GM18951 (cell line): ENCODE results near the gene SPATA9.

ENCODE experiments used
- POLR2A ChIP-seq: IDR thresholded peaks from 4 replicates; pipeline ENCODE4 v1.6.1; 2011; ENCODE audit warnings: mild to moderate bottlenecking; ENCODE audit not compliant: insufficient read length, insufficient read depth; ENCODE audit errors: extremely low read depth
- in situ Hi-C: fragments of 300-500 bp; cut with MboI; formaldehyde crosslinking; loops from one replicate; pipeline ENCODE4 v1.12.0; 2022; ENCODE audit warnings: low sequenced_read_pairs, mixed read lengths, inconsistent platforms; ENCODE audit not compliant: unreplicated experiment

SPATA9 gene

DNA sequence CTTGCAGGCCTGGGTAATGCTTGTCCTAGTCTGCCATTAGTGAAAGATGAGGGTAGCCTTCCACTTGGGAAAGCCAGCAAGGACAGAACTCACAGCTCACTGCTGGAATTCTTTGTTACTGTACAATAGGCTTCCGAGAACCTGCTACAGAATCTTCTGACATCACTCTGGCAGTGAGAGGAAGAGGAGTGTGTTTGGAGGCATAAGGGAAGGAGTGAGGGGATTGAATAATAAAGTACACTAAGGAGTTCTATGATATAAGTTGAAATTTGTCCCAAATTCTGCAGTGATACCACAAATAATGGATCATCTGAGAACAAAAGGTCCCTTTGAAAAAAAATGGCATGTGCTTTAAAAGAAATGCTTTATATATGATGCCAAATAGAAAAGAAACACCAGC lies at the start of gene SPATA9:
Gene SPATA9 (minus strand): TSS at position 101 of the 400 bp plus-strand sequence. CDS start 137 bp downstream, outside the sequence.
- in situ Hi-C loops = no loop called here
- TF ChIP-seq POLR2A = no peak

- in situ Hi-C loops = no loop called here
- no peak for TF ChIP-seq POLR2A
Observed at GRCh38 chr5:95731571-95732554, 49.1 kb upstream of the SPATA9 start.

- TF ChIP-seq POLR2A = peak; percentile 61
- in situ Hi-C loops = no loop called here
Observed at GRCh38 chr5:95730730-95731570, 48.2 kb upstream of the SPATA9 start, which contains the start of gene RHOBTB3. TSS of gene RHOBTB3 (plus strand) at chr5:95731336. CDS start at chr5:95731683, 347 bp downstream.

- no peak for TF ChIP-seq POLR2A
- in situ Hi-C loops = no loop called here
Observed at GRCh38 chr5:95730011-95730700, 47.4 kb upstream of the SPATA9 start.

- TF ChIP-seq POLR2A = no peak
- in situ Hi-C loops = no loop called here
Observed at GRCh38 chr5:95729115-95730010, 46.6 kb upstream of the SPATA9 start.

GRCh38 chr5:95728494-95729114 lies 45.8 kb upstream of the SPATA9 start:
- in situ Hi-C loops = no loop called here
- TF ChIP-seq POLR2A = no peak

- no peak for TF ChIP-seq POLR2A
- in situ Hi-C loops = no loop called here
Observed at GRCh38 chr5:95727764-95728191, 45.0 kb upstream of the SPATA9 start.

DNA sequence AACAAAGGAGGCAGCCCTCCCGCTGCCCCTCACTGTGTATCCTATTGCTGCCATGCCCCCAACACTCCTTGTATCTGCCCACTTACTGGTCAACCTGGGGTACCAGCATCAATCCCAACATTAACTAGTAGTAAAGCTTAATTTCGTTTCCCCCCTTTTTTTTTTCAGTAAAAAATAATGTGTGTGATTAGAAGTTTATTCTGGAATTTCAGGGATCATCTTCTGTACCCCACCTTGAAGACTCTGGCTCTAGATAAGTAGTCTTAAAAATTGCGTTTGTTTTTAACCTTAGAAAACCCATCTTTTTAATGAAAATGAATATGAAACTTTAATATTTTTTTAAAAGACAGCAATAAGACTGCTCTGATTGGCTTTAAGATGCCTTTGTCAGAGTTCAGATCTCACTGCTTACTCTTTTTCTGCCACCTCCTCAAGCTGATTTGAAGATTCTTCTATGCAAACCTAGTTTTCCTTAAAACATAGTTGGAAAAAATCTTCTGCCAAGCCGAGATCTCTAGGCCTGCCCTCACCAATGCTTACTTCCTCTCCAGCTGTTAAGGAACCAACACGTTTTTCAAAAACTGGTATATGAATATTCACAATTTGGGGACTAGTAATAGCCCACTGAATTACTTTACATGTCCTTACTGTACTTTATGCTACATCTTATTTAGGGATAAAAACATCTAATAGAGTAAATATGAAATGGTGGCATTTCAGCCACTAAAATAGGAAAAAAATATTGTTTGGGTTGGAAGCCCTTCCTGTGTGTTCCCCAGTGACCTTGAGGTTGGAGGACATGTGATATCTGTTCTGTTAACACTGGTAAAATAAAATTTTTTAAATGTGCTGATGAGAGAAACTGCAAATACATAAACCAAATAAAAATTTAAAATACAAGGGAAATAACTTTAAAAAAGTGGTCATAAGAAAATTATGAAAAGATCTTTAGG lies 44.3 kb upstream of the SPATA9 start:
- no peak for TF ChIP-seq POLR2A
- in situ Hi-C loops = no loop called here

- in situ Hi-C loops = no loop called here
- no peak for TF ChIP-seq POLR2A
Observed at GRCh38 chr5:95725937-95726810, 43.4 kb upstream of the SPATA9 start.
